NCI-H748 (cell line): ENCODE data around the gene TMEM165.

Experiments
- DNase-seq: peaks from one replicate; lab custom pipeline; 2025; ENCODE audit not compliant: unreplicated experiment; lab: John Stamatoyannopoulos, UW

The TMEM165 gene

GRCh38 chr4:55405073-55405472 is 9.3 kb downstream of the TMEM165 start:
- DNase-seq = no peak

DNA sequence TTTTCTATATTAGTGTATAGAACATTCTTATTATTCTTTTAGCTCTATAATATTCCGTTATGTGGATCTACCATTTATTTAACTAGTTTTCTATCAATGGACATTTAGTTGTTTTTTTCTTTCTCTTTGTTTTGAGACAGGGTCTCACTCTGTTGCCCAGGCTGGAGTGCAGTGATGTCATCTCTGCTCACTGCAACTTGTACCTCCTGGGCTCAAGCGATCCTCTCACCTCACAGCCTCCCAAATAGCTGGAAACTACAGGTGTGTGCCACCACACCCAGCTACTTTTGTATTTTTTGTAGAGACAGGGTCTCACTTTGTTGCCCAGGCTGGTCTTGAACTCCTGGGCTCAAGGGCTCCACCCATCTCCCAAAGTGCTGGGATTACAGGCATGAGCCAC is 10.8 kb downstream of the TMEM165 start:
- no peak for DNase-seq

GRCh38 chr4:55407119-55407518 is 11.4 kb downstream of the TMEM165 start:
- no peak for DNase-seq

DNA sequence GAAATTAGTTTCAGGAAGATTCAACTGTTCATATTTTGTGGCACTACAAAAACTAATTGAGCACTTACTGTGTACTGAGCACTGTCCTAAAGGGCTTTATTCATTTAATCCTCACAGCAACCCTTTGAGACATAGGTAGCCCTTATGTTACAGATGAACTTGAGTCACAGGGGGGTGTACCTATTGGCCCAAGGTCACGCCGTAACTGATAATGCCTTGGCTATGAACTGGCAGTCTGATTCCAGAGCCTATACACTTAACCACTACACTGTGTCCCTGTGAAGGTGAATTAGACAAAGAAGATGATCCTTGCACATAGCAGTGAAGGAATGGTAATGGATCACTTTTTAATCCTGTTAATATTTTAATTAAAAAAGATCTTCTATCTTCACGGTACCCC is 12.0 kb downstream of the TMEM165 start:
- no peak for DNase-seq

DNA sequence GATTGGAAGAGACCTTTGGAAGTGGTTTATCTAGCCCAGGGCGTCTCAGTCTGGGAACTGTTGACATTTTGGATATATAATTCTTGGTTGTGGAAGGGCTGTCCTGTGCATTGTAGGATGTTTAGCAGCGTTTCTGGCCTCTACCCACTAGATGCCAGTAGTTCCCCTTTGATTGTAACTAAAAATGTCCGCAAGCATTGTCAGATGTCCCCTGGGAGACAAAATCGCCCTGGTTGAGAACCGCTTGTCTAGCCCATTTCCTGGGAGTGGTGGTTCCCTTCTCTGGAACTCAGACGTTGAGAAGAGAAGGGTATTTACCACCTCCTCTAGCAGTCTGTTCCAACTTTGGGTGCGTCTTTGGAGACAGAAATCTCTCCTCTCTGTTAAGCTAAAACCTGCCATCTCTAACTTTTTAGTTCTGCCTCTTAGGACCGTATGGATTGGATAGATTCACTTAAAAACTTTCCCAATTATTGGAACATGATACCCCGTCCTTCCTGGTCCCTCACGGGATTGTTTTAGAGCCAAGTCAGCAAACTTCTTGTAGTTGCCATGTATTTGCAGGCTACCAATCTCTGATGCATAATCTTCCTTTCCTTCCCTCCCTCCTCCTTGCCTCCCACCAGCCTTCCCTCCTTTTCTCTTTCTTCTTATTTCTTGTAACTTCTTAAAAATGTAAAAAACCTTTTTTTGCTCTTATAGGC is 13.9 kb downstream of the TMEM165 start:
- no peak for DNase-seq

- no peak for DNase-seq
These were observed 14.7 kb downstream of the TMEM165 start for GRCh38 chr4:55410431-55410830.

GRCh38 chr4:55411621-55412020 is 15.9 kb downstream of the TMEM165 start:
- DNase-seq = no peak

GRCh38 chr4:55416176-55416575 is 20.4 kb downstream of the TMEM165 start:
- no peak for DNase-seq

GRCh38 chr4:55424791-55425190 is 29.0 kb downstream of the TMEM165 start:
- no peak for DNase-seq

- no peak for DNase-seq
These were observed 36.1 kb downstream of the TMEM165 start for GRCh38 chr4:55431710-55432336.

- no peak for DNase-seq
These were observed 39.5 kb downstream of the TMEM165 start for GRCh38 chr4:55435141-55435841.

DNA sequence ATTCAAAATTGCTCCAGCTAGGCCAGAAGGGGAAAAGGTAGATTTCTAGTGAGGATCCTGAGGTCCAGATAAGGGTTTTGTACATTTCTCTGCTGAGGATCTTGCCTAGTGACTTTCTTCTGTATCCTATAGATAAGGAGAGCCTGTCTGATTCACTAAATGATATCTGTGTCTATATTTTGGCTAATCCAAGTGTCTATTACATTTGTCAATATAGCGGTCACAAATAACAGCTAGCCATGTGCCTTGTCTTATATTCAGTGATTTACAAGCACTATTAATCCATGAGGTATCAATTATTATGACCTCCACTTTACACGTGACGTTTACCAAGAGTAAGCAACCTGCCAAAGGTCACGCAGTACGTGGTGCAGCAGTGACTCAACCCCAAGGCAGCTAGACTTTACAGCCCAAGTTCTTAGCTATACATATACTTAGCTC is 41.6 kb downstream of the TMEM165 start:
- no peak for DNase-seq

DNA sequence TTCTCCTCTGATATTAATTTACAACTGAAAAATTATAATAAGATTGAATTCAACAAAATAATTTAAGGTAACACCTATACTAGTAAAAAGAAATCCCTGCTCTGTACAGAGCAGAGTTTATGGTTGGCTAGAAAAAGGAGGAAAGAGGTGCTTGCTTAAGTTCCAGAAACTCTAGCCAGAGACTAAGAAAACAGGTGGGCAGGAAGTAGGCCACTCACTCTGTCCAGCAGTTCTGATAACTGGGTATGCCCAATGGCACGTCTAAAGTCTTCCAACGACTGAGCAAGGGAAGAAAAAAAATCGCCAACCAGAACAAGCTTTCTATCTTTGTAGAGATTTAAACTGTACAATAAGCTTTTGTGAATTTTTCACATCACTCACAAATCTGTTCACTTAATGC is 42.1 kb downstream of the TMEM165 start:
- DNase-seq = no peak

DNA sequence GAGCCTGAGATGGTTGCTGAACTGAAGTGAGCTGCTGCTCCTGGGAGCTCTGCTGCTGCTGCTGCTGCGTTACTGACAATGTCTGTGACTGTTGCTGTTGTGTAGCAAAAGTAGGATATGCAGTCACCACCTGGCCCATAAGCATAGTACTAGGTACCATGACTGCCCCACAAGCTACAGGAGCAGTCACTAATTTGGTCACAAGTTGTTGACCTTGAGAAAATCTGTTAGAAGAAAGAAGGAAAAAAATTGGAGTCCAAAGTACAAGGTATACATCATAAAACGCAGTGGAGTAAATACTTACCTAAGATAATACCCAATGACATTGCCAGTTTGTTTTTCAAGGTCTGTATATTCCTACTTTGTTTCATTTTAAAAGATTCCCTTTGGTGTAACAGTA is 42.6 kb downstream of the TMEM165 start:
- DNase-seq = no peak

- peak; percentile 49 for DNase-seq
These were observed 43.3 kb downstream of the TMEM165 start for GRCh38 chr4:55439023-55439422.

- no peak for DNase-seq
These were observed 45.0 kb downstream of the TMEM165 start for GRCh38 chr4:55440786-55441185.

DNA sequence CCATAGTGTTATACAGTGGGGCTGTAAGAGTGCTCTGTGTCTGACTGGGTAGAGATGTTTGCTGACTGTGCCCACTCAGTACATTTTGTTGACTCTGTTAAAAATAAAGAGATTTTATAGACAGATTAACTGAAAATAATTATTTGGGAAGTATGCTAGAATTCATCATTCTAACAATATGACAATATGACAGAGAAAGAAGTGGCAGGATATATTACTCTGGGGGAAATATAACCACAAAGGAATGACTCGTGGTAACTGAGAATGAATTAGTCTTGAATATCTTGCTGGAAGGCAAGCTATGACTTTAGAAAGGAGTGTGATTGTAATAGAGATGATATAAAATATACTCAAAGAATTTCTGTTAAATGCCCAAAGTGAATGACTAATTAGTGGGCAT is 46.8 kb downstream of the TMEM165 start:
- DNase-seq = no peak

- peak; percentile 2 for DNase-seq
These were observed 49.1 kb downstream of the TMEM165 start for GRCh38 chr4:55444827-55445226.

DNA sequence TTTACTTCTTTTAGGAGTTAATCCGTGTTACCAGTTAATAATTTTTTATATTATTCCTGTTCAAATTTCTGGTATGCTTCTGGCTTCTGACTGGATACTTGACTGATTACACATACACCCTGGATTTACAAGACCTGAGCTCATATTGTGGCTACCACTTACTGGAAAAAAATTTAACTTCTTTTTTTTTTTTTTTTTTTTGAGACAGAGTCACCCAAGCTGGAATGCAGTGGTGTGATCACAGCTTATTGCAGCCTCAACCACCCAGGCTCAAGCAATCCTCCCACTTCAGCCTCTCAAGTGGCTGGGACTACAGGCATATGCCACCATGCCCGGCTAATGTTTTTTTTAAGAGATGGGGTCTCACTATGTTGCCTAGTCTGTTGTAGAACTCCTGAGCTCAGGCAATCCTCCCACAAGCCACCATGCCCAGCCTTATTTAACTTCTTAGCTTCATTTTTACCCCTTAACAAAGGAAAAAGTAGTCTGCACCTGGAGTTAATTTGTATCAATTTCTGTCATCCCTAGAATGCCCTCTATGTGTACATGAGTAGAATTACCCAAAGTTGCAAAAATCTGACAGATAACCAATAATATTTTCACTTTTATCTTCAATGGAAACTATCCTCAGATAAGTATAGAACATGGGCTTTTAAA is 50.3 kb downstream of the TMEM165 start:
- no peak for DNase-seq

GRCh38 chr4:55446578-55446922 is 50.8 kb downstream of the TMEM165 start:
- no peak for DNase-seq

DNA sequence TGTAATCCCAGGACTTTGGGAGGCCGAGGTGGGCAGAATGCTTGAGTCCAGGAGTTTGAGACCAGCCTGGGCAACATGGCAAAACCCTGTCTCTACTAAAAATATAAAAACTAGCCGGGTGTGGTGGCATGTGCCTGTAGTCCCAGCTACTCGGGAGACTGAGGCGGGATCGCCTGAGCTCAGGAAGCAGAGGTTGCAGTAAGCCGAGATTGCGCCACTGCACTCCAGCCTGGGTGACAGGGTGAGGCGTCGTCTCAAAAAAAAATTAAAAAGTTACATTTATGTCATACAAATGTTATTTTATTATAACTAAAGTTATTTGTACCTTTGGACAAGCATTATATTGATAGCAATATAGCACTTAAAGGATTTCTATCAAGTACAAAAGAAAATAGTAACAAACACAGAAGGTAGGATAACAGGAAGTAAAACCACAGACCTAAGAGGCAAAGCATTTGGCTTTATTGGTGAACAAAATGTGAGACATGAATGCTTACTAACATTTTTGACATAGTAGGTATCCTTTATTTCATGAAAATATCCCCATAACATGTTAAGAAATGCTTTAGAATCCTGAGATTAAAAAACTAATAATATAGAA is 51.5 kb downstream of the TMEM165 start:
- no peak for DNase-seq
